Neural progenitor cell (in vitro differentiated cells): ENCODE results near the gene VSTM4. TPM values are rescaled to one million over a fixed set of nuclear protein-coding genes. Genes with fewer than 3 reads are reported as not detected.

Experiments used
- DNase-seq: peaks from one replicate; pipeline ENCODE4 v3.0.0-alpha.2; 2016; ENCODE audit warnings: low spot score
- H2AFZ ChIP-seq: fragments of 200-600 bp; sonication (generic); replicated peaks from 2 replicates; pipeline ENCODE4 v1.6.1; 2016; ENCODE audit warnings: antibody characterized with exemption
- H3F3A ChIP-seq: fragments of 200-600 bp; sonication (generic); 2 replicates; pipeline ENCODE4 v1.6.1; 2016; ENCODE audit warnings: antibody characterized with exemption, low read depth
- H3K27ac ChIP-seq: fragments of 200-600 bp; sonication (generic); 2 replicates; pipeline ENCODE4 v1.5.1; 2016; ENCODE audit warnings: mild to moderate bottlenecking
- H3K27me3 ChIP-seq: fragments of 200-600 bp; sonication (generic); 2 replicates; pipeline ENCODE4 v1.6.1; 2016; ENCODE audit warnings: mild to moderate bottlenecking, moderate library complexity
- H3K36me3 ChIP-seq: fragments of 200-600 bp; sonication (generic); 2 replicates; pipeline ENCODE4 v1.5.1; 2016
- H3K4me1 ChIP-seq: fragments of 200-600 bp; sonication (generic); 2 replicates; pipeline ENCODE4 v1.6.1; 2016; ENCODE audit warnings: mixed run types
- H3K4me2 ChIP-seq: fragments of 200-600 bp; sonication (generic); 2 replicates; pipeline ENCODE4 v1.6.1; 2016
- H3K4me3 ChIP-seq: fragments of 200-600 bp; sonication (generic); 2 replicates; pipeline ENCODE4 v1.5.1; 2016
- H3K79me2 ChIP-seq: fragments of 200-600 bp; sonication (generic); 2 replicates; pipeline ENCODE4 v1.6.1; 2016; ENCODE audit warnings: low read depth
- H3K9ac ChIP-seq: fragments of 200-600 bp; sonication (generic); 2 replicates; pipeline ENCODE4 v1.6.1; 2016
- H3K9me3 ChIP-seq: fragments of 200-600 bp; sonication (generic); 2 replicates; pipeline ENCODE4 v1.5.1; 2016; ENCODE audit warnings: low read depth
- H4K20me1 ChIP-seq: fragments of 200-600 bp; sonication (generic); 2 replicates; pipeline ENCODE4 v1.6.1; 2016; ENCODE audit warnings: low read depth
- H3K27ac Mint-ChIP-seq: 3 replicates; pipeline ENCODE4 v1.8.0; 2021; ENCODE audit warnings: mixed read lengths
- H3K27me3 Mint-ChIP-seq: 2 replicates; pipeline ENCODE4 v1.8.0; 2022; ENCODE audit warnings: low read depth, mild to moderate bottlenecking, inconsistent platforms, moderate library complexity, mixed read lengths; ENCODE audit not compliant: insufficient read depth
- H3K36me3 Mint-ChIP-seq: 3 replicates; pipeline ENCODE4 v1.8.0; 2021; ENCODE audit warnings: mixed read lengths
- H3K4me1 Mint-ChIP-seq: 3 replicates; pipeline ENCODE4 v1.8.0; 2021; ENCODE audit warnings: mixed read lengths
- H3K4me3 Mint-ChIP-seq: 3 replicates; pipeline ENCODE4 v1.8.0; 2021; ENCODE audit warnings: mild to moderate bottlenecking, moderate library complexity, mixed read lengths
- H3K9me3 Mint-ChIP-seq: 3 replicates; pipeline ENCODE4 v1.8.0; 2020; ENCODE audit warnings: mixed read lengths
- CTCF ChIP-seq: fragments of 200-600 bp; sonication (generic); IDR thresholded peaks from 2 replicates; pipeline ENCODE4 v1.5.1; 2017; ENCODE audit warnings: antibody characterized with exemption, mild to moderate bottlenecking
- EZH2 ChIP-seq: fragments of 200-600 bp; sonication (generic); IDR thresholded peaks from 2 replicates; pipeline ENCODE4 v1.6.1; 2017; ENCODE audit warnings: antibody characterized with exemption, mild to moderate bottlenecking, moderate library complexity
- EZH2phosphoT487 ChIP-seq: fragments of 200-600 bp; sonication (generic); IDR thresholded peaks from 2 replicates; pipeline ENCODE4 v1.6.1; 2017; ENCODE audit warnings: antibody characterized with exemption
- total RNA-seq: library from RNA; depleted of rRNA; stranded (reverse); fragments of >200 nt; gene quantifications from 2 replicates; pipeline ENCODE4 v1.2.3, GENCODE V29; 2015; ENCODE audit warnings: low replicate concordance

The VSTM4 gene
- total RNA-seq, 1 donor from 2014 or later, result 0.92 TPM

GRCh38 chr10:49076319-49076718 lies 39.0 kb downstream of the VSTM4 start:
- H3K4me1 Mint-ChIP-seq, result peaks cover 31% of the 10 kb centered on the region
- no peaks in the 10 kb centered on the region for H4K20me1 ChIP-seq
- peaks cover 1% of the 10 kb centered on the region for H3K9me3 Mint-ChIP-seq
- H3K9ac ChIP-seq, result no peak overlapping the region
- H2AFZ ChIP-seq, result no peak overlapping the region
- H3K27ac ChIP-seq, result no peak overlapping the region
- H3K4me3 ChIP-seq, result no peak overlapping the region
- H3K4me1 ChIP-seq, result peaks cover 4% of the 10 kb centered on the region
- no peaks in the 10 kb centered on the region for H3K36me3 ChIP-seq
- H3K4me3 Mint-ChIP-seq, result no peak overlapping the region
- H3K27ac Mint-ChIP-seq, result no peak overlapping the region
- peaks cover under 1% of the 10 kb centered on the region for H3F3A ChIP-seq
- TF ChIP-seq CTCF (no peak), EZH2 (no peak), EZH2phosphoT487 (no peak)
- H3K27me3 ChIP-seq, result no peaks in the 10 kb centered on the region
- no peaks in the 10 kb centered on the region for H3K79me2 ChIP-seq
- H3K27me3 Mint-ChIP-seq, result peaks cover 10% of the 10 kb centered on the region
- no peak for DNase-seq
- no peaks in the 10 kb centered on the region for H3K9me3 ChIP-seq
- no peak overlapping the region for H3K4me2 ChIP-seq
- peaks cover 7% of the 10 kb centered on the region for H3K36me3 Mint-ChIP-seq

GRCh38 chr10:49075743-49076142 lies 39.6 kb downstream of the VSTM4 start:
- no peak overlapping the region for H3K27ac ChIP-seq
- no peaks in the 10 kb centered on the region for H3K36me3 ChIP-seq
- peaks cover 5% of the 10 kb centered on the region for H3K9me3 Mint-ChIP-seq
- peaks cover 10% of the 10 kb centered on the region for H3K27me3 Mint-ChIP-seq
- H3K9ac ChIP-seq, result no peak overlapping the region
- no peaks in the 10 kb centered on the region for H3K9me3 ChIP-seq
- peaks cover 7% of the 10 kb centered on the region for H3K36me3 Mint-ChIP-seq
- H3K27me3 ChIP-seq, result no peaks in the 10 kb centered on the region
- H3K27ac Mint-ChIP-seq, result no peak overlapping the region
- no peak overlapping the region for H3K4me3 Mint-ChIP-seq
- H2AFZ ChIP-seq, result no peak overlapping the region
- no peaks in the 10 kb centered on the region for H4K20me1 ChIP-seq
- no peaks in the 10 kb centered on the region for H3K4me1 ChIP-seq
- H3K4me2 ChIP-seq, result no peak overlapping the region
- no peaks in the 10 kb centered on the region for H3K79me2 ChIP-seq
- peaks cover 25% of the 10 kb centered on the region for H3K4me1 Mint-ChIP-seq
- no peaks in the 10 kb centered on the region for H3F3A ChIP-seq
- no peak for DNase-seq
- H3K4me3 ChIP-seq, result no peak overlapping the region
- TF ChIP-seq EZH2phosphoT487, result no peak
- TF ChIP-seq EZH2, result no peak
- no peak for TF ChIP-seq CTCF

- H3K9me3 Mint-ChIP-seq, result peaks cover 7% of the 10 kb centered on the region
- no peak overlapping the region for H2AFZ ChIP-seq
- no peaks in the 10 kb centered on the region for H3K79me2 ChIP-seq
- H3K27me3 Mint-ChIP-seq, result peaks cover 10% of the 10 kb centered on the region
- H3K27me3 ChIP-seq, result no peaks in the 10 kb centered on the region
- no peaks in the 10 kb centered on the region for H3K9me3 ChIP-seq
- H3K36me3 Mint-ChIP-seq, result peaks cover 7% of the 10 kb centered on the region
- no peaks in the 10 kb centered on the region for H4K20me1 ChIP-seq
- peak overlapping the region; percentile 57 for H3K27ac Mint-ChIP-seq
- no peak overlapping the region for H3K4me2 ChIP-seq
- no peak overlapping the region for H3K9ac ChIP-seq
- H3K36me3 ChIP-seq, result no peaks in the 10 kb centered on the region
- no peaks in the 10 kb centered on the region for H3F3A ChIP-seq
- no peak for DNase-seq
- H3K27ac ChIP-seq, result no peak overlapping the region
- H3K4me3 Mint-ChIP-seq, result no peak overlapping the region
- H3K4me3 ChIP-seq, result no peak overlapping the region
- H3K4me1 ChIP-seq, result no peaks in the 10 kb centered on the region
- TF ChIP-seq EZH2, result no peak
- no peak for TF ChIP-seq EZH2phosphoT487
- no peak for TF ChIP-seq CTCF
- H3K4me1 Mint-ChIP-seq, result peaks cover 18% of the 10 kb centered on the region
Observed at GRCh38 chr10:49074836-49075682, 40.3 kb downstream of the VSTM4 start.
